ENCODE data around the gene IVNS1ABP. TPM values are rescaled to one million over a fixed set of nuclear protein-coding genes. Genes with fewer than 3 reads are reported as not detected.

IVNS1ABP gene
- polyA plus RNA-seq, 2 of the 4 experiments (the other 2 are of a cell fraction), result 71.4 to 72.0 TPM

- no peak overlapping the region for H3K27ac ChIP-seq
- FAIRE-seq (no peak), DNase-seq (ENCODE audit: low read depth in 1 of 2, low spot score in 1 of 2) (no peak), ATAC-seq (no peak)
- ChIA-PET POLR2A (no interaction called here), CTCF (no interaction called here)
- no peaks in the 10 kb centered on the region for H3K4me1 ChIP-seq
- no peak overlapping the region for H3K4me2 ChIP-seq
- TF ChIP-seq RARB (CRISPR knock-in tag; IDR thresholded peaks at IDR 0.05) (no peak), KDM1A (IDR thresholded peaks at IDR 0.05; ENCODE audit: low read depth) (no peak), CBX8 (IDR thresholded peaks at IDR 0.05) (no peak), ELK1 (IDR thresholded peaks at IDR 0.05; ENCODE audit: low read depth, low read length) (no peak), PHF8 (IDR thresholded peaks at IDR 0.05; ENCODE audit: borderline replicate concordance, low read depth) (no peak), ZNF302 (CRISPR knock-in tag; IDR thresholded peaks at IDR 0.05) (no peak), FOSB (CRISPR knock-in tag; IDR thresholded peaks at IDR 0.05) (no peak), MAX (IDR thresholded peaks at IDR 0.05) (no peak), TP53 (CRISPR knock-in tag; IDR thresholded peaks at IDR 0.05) (no peak), HOXB5 (CRISPR knock-in tag; IDR thresholded peaks at IDR 0.05) (no peak), TFCP2L1 (CRISPR knock-in tag; IDR thresholded peaks at IDR 0.05) (no peak), RNF2 (IDR thresholded peaks at IDR 0.05; ENCODE audit: borderline replicate concordance, low read depth) (no peak), BCL3 (IDR thresholded peaks at IDR 0.05) (no peak), FOSL2 (IDR thresholded peaks at IDR 0.05) (no peak), FOSL2 (CRISPR knock-in tag; IDR thresholded peaks at IDR 0.05) (no peak)
- H3K9me3 ChIP-seq, result no peaks in the 10 kb centered on the region
- H3K4me3 ChIP-seq, result no peak overlapping the region
- 100% methylated on average over 2 of the region's 2 CpGs for WGBS (ENCODE audit: missing lambda C conversion rate)
Measured at GRCh38 chr1:185287451-185287850, 29.6 kb downstream of the IVNS1ABP start.

- Histone ChIP-seq H3K27ac (no peak overlapping the region), H3K4me2 (no peak overlapping the region), H3K4me1 (no peaks in the 10 kb centered on the region), H3K9me3 (no peaks in the 10 kb centered on the region), H3K4me3 (no peak overlapping the region)
- DNase-seq (ENCODE audit: low read depth in 1 of 2, low spot score in 1 of 2) (no peak), ATAC-seq (peak; percentile 39 to 44; a peak in 3 of 6 replicates), FAIRE-seq (no peak)
- POLR2A ChIA-PET, result no interaction called here
- CTCF ChIA-PET, result interaction anchor here (0.6 kb wide), 1 partner anchor 888 kb away, joined by 5 read pairs; no protein-coding TSS in a partner anchor
- TF ChIP-seq NFE2L2 (conservative IDR thresholded peaks at IDR 0.05; ENCODE audit: low read length), result no peak
- TF ChIP-seq MAFK (IDR thresholded peaks at IDR 0.05; ENCODE audit: partially characterized antibody), result no peak
- TF ChIP-seq MYC (IDR thresholded peaks at IDR 0.05; ENCODE audit: borderline replicate concordance, low read length), result no peak
- no peak for TF ChIP-seq MAZ (IDR thresholded peaks at IDR 0.05; ENCODE audit: borderline replicate concordance, low read depth, low read length)
- TF ChIP-seq CBX8 (IDR thresholded peaks at IDR 0.05), result no peak
- no peak for TF ChIP-seq RAD21 (conservative IDR thresholded peaks at IDR 0.05 in 1 of 2, IDR thresholded peaks at IDR 0.05 in 1 of 2)
- no peak for TF ChIP-seq EHMT2 (IDR thresholded peaks at IDR 0.05; ENCODE audit: low read depth)
- no peak for TF ChIP-seq SMC3 (IDR thresholded peaks at IDR 0.05)
- TF ChIP-seq GATA3 (IDR thresholded peaks at IDR 0.05; ENCODE audit: borderline replicate concordance), result no peak
- no peak for TF ChIP-seq HMGXB4 (CRISPR knock-in tag; IDR thresholded peaks at IDR 0.05; ENCODE audit: borderline replicate concordance)
- TF ChIP-seq E2F6 (IDR thresholded peaks at IDR 0.05; ENCODE audit: borderline replicate concordance, low read depth), result no peak
- TF ChIP-seq RARB (CRISPR knock-in tag; IDR thresholded peaks at IDR 0.05), result no peak
- 48% methylated on average over 2 of the region's 2 CpGs for WGBS (ENCODE audit: missing lambda C conversion rate)
Measured at GRCh38 chr1:185284533-185285276, 32.3 kb downstream of the IVNS1ABP start.
